Measurements from ENCODE around the gene RUBCNL.

The RUBCNL gene

GRCh38 chr13:46360604-46361003 is 26.4 kb downstream of the RUBCNL start:
- ChIA-PET CTCF (no interaction called here), POLR2A (no interaction called here)
- H3K4me3 ChIP-seq (ENCODE audit: low read depth, low read length) = no peak overlapping the region
- no peak overlapping the region for H3K27ac ChIP-seq (ENCODE audit: extremely low read depth, low read depth, low read length)
- H3K36me3 ChIP-seq (ENCODE audit: control insufficient read depth in 2 of 2, insufficient read depth in 1 of 2, low read length in 2 of 2) = no peaks in the 10 kb centered on the region
- no peaks in the 10 kb centered on the region for H3K9me3 ChIP-seq (ENCODE audit: control insufficient read depth, insufficient read depth, low read depth, low read length)
- H3K4me1 ChIP-seq (ENCODE audit: control insufficient read depth, insufficient read depth, low read length) = no peaks in the 10 kb centered on the region
- TF ChIP-seq ZNF600 (tag by site-specific recombination; IDR thresholded peaks at IDR 0.05) (no peak), ZNF121 (tag by site-specific recombination; IDR thresholded peaks at IDR 0.05) (no peak), GLI4 (tag by site-specific recombination; IDR thresholded peaks at IDR 0.05) (no peak), INSM2 (tag by site-specific recombination; IDR thresholded peaks at IDR 0.05) (no peak), PRDM1 (tag by site-specific recombination; IDR thresholded peaks at IDR 0.05) (no peak), ZNF549 (tag by site-specific recombination; IDR thresholded peaks at IDR 0.05) (no peak), SP7 (tag by site-specific recombination; IDR thresholded peaks at IDR 0.05) (no peak)
- TF ChIP-seq, protein P1, sequence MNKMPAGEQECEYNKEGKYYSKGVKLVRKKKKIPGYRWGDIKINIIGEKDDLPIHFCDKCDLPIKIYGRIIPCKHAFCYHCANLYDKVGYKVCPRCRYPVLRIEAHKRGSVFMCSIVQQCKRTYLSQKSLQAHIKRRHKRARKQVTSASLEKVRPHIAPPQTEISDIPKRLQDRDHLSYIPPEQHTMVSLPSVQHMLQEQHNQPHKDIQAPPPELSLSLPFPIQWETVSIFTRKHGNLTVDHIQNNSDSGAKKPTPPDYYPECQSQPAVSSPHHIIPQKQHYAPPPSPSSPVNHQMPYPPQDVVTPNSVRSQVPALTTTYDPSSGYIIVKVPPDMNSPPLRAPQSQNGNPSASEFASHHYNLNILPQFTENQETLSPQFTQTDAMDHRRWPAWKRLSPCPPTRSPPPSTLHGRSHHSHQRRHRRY (tag by site-specific recombination; IDR thresholded peaks at IDR 0.05) = no peak

- Histone ChIP-seq H3K4me3 (ENCODE audit: low read depth, low read length) (no peak overlapping the region), H3K9me3 (ENCODE audit: control insufficient read depth, insufficient read depth, low read depth, low read length) (no peaks in the 10 kb centered on the region), H3K36me3 (ENCODE audit: control insufficient read depth in 2 of 2, insufficient read depth in 1 of 2, low read length in 2 of 2) (no peaks in the 10 kb centered on the region), H3K27ac (ENCODE audit: extremely low read depth, low read depth, low read length) (no peak overlapping the region), H3K4me1 (ENCODE audit: control insufficient read depth, insufficient read depth, low read length) (no peaks in the 10 kb centered on the region)
- TF ChIP-seq ZNF560 (tag by site-specific recombination; IDR thresholded peaks at IDR 0.05; ENCODE audit: borderline replicate concordance) (no peak), ZEB2 (tag by site-specific recombination; IDR thresholded peaks at IDR 0.05) (no peak), GFI1B (tag by site-specific recombination; IDR thresholded peaks at IDR 0.05) (no peak), BCL11B (tag by site-specific recombination; IDR thresholded peaks at IDR 0.05; ENCODE audit: low read depth) (no peak), ZNF677 (tag by site-specific recombination; IDR thresholded peaks at IDR 0.05) (no peak), ZNF350 (tag by site-specific recombination; IDR thresholded peaks at IDR 0.05) (no peak), ZNF488 (tag by site-specific recombination; IDR thresholded peaks at IDR 0.05) (no peak), ZNF112 (tag by site-specific recombination; IDR thresholded peaks at IDR 0.05) (no peak), ZNF416 (tag by site-specific recombination; IDR thresholded peaks at IDR 0.05) (no peak), ZNF391 (tag by site-specific recombination; IDR thresholded peaks at IDR 0.05; ENCODE audit: borderline replicate concordance, low read depth) (no peak), ZSCAN16 (tag by site-specific recombination; IDR thresholded peaks at IDR 0.05) (no peak), ZNF24 (tag by site-specific recombination; IDR thresholded peaks at IDR 0.05) (no peak), ZBTB8A (tag by site-specific recombination; IDR thresholded peaks at IDR 0.05) (no peak), BCL11A (tag by site-specific recombination; IDR thresholded peaks at IDR 0.05; ENCODE audit: low read depth) (no peak), KLF16 (tag by site-specific recombination; IDR thresholded peaks at IDR 0.05) (no peak)
- ChIA-PET POLR2A (no interaction called here), CTCF (no interaction called here)
Observed at GRCh38 chr13:46359714-46360113, 27.3 kb downstream of the RUBCNL start.

Data from HEK293 (cell line).